H9 (cell line): ENCODE data around the gene CD300A. TPM values are rescaled to one million over a fixed set of nuclear protein-coding genes. Genes with fewer than 3 reads are reported as not detected.
A peak's percentile ranks its signal among the peaks of the same experiment; 100 is the strongest.

Experiments used
- DNase-seq: peaks from one replicate; pipeline ENCODE4 v3.0.0-alpha.2; 2017
- H2AFZ ChIP-seq: one replicate; pipeline ENCODE4 v1.6.1; 2013; ENCODE audit warnings: mild to moderate bottlenecking, low read length, control low read depth, moderate library complexity
- H2AK5ac ChIP-seq: 2 replicates; pipeline ENCODE4 v1.6.1; 2013; ENCODE audit warnings: low read length, control low read depth, mixed read lengths; ENCODE audit not compliant: insufficient read length
- H2BK120ac ChIP-seq: one replicate; pipeline ENCODE4 v1.6.1; 2013; ENCODE audit warnings: low read depth, mild to moderate bottlenecking, low read length, control low read depth, inconsistent platforms; ENCODE audit not compliant: poor library complexity, severe bottlenecking
- H2BK12ac ChIP-seq: 2 replicates; pipeline ENCODE4 v1.6.1; 2013; ENCODE audit warnings: low read length, control low read depth, mixed read lengths, low read depth; ENCODE audit not compliant: insufficient read length
- H2BK15ac ChIP-seq: 2 replicates; pipeline ENCODE4 v1.6.1; 2013; ENCODE audit warnings: low read depth, low read length, control low read depth
- H2BK20ac ChIP-seq: one replicate; pipeline ENCODE4 v1.6.1; 2013; ENCODE audit warnings: low read depth, mild to moderate bottlenecking, low read length, control low read depth, inconsistent platforms; ENCODE audit not compliant: poor library complexity, severe bottlenecking
- H2BK5ac ChIP-seq: 2 replicates; pipeline ENCODE4 v1.6.1; 2013; ENCODE audit warnings: low read length, control low read depth, mixed read lengths; ENCODE audit not compliant: insufficient read length
- H3K14ac ChIP-seq: 2 replicates; pipeline ENCODE4 v1.6.1; 2013; ENCODE audit warnings: low read length, control low read depth; ENCODE audit not compliant: insufficient read depth
- H3K18ac ChIP-seq: 2 replicates; pipeline ENCODE4 v1.6.1; 2013; ENCODE audit warnings: low read depth, mild to moderate bottlenecking, mixed read lengths, low read length, control low read depth; ENCODE audit not compliant: insufficient read length
- H3K23ac ChIP-seq: 2 replicates; pipeline ENCODE4 v1.6.1; 2013; ENCODE audit warnings: low read length, control low read depth, mixed read lengths, low read depth; ENCODE audit not compliant: insufficient read length
- H3K23me2 ChIP-seq: 2 replicates; pipeline ENCODE4 v1.6.1; 2013; ENCODE audit warnings: low read depth, mild to moderate bottlenecking, mixed read lengths, low read length, control low read depth; ENCODE audit not compliant: insufficient read length, poor library complexity, severe bottlenecking
- H3K27ac ChIP-seq: 2 replicates; pipeline ENCODE4 v1.5.1; 2013; ENCODE audit warnings: low read length, control low read depth, mixed read lengths, low read depth; ENCODE audit not compliant: insufficient read length
- H3K27me3 ChIP-seq: 2 replicates; pipeline ENCODE4 v1.6.1; 2013; ENCODE audit warnings: low read length, control low read depth, inconsistent platforms; ENCODE audit not compliant: insufficient read depth
- H3K4ac ChIP-seq: 2 replicates; pipeline ENCODE4 v1.6.1; 2013; ENCODE audit warnings: low read depth, mild to moderate bottlenecking, control low read depth, inconsistent platforms, low read length, moderate library complexity
- H3K4me1 ChIP-seq: 2 replicates; pipeline ENCODE4 v1.6.1; 2013; ENCODE audit warnings: low read length, control low read depth, inconsistent platforms; ENCODE audit not compliant: insufficient read depth
- H3K4me2 ChIP-seq: 2 replicates; pipeline ENCODE4 v1.6.1; 2013; ENCODE audit warnings: low read length, control low read depth, mixed read lengths; ENCODE audit not compliant: insufficient read length, insufficient read depth
- H3K56ac ChIP-seq: 2 replicates; pipeline ENCODE4 v1.6.1; 2013; ENCODE audit warnings: low read depth, mild to moderate bottlenecking, mixed read lengths, low read length, control low read depth; ENCODE audit not compliant: insufficient read length
- H3K79me1 ChIP-seq: 2 replicates; pipeline ENCODE4 v1.6.1; 2013; ENCODE audit warnings: low read depth, mild to moderate bottlenecking, moderate library complexity, low read length, control low read depth, inconsistent platforms; ENCODE audit not compliant: insufficient read depth, poor library complexity, severe bottlenecking
- H3K79me2 ChIP-seq: 2 replicates; pipeline ENCODE4 v1.6.1; 2013; ENCODE audit warnings: low read length, control low read depth, inconsistent platforms; ENCODE audit not compliant: insufficient read depth
- H3K9ac ChIP-seq: 2 replicates; pipeline ENCODE4 v1.6.1; 2013; ENCODE audit warnings: low read length, control low read depth, mixed read lengths; ENCODE audit not compliant: insufficient read length; ENCODE audit errors: extremely low read depth
- H3K9me3 ChIP-seq: one replicate; pipeline ENCODE4 v1.6.1; 2013; ENCODE audit warnings: low read depth, low read length, inconsistent platforms; ENCODE audit not compliant: control insufficient read depth
- H3T11ph ChIP-seq: one replicate; pipeline ENCODE4 v1.6.1; 2013; ENCODE audit warnings: mild to moderate bottlenecking, low read length, control low read depth, inconsistent platforms
- H4K20me1 ChIP-seq: one replicate; pipeline ENCODE4 v1.6.1; 2013; ENCODE audit not compliant: control insufficient read depth, insufficient read length, insufficient read depth
- H4K5ac ChIP-seq: 2 replicates; pipeline ENCODE4 v1.6.1; 2013; ENCODE audit warnings: low read depth, mild to moderate bottlenecking, mixed read lengths, low read length, control low read depth; ENCODE audit not compliant: insufficient read length
- H4K8ac ChIP-seq: replicated peaks from 2 replicates; pipeline ENCODE4 v1.6.1; 2013; ENCODE audit warnings: low read length, control low read depth, mixed read lengths, low read depth; ENCODE audit not compliant: insufficient read length
- H4K91ac ChIP-seq: 2 replicates; pipeline ENCODE4 v1.6.1; 2013; ENCODE audit warnings: low read depth, mild to moderate bottlenecking, moderate library complexity, mixed read lengths, low read length, control low read depth; ENCODE audit not compliant: insufficient read length
- H3K27ac Mint-ChIP-seq, 3 experiments: 2 replicates in 2 of 3; 3 replicates in 1 of 3; pipeline ENCODE4 v1.8.0; 2020 to 2021; ENCODE audit warnings: mixed read lengths in 3 of 3, mild to moderate bottlenecking in 1 of 3, moderate library complexity in 1 of 3
- H3K27me3 Mint-ChIP-seq: 2 replicates; pipeline ENCODE4 v1.8.0; 2021; ENCODE audit warnings: low read depth, mild to moderate bottlenecking, moderate library complexity, mixed read lengths
- H3K36me3 Mint-ChIP-seq, 3 experiments: 2 replicates in 2 of 3; 3 replicates in 1 of 3; pipeline ENCODE4 v1.8.0; 2020 to 2021; ENCODE audit warnings: low read depth in 3 of 3, mixed read lengths in 3 of 3; ENCODE audit not compliant: insufficient read depth in 1 of 3
- H3K4me1 Mint-ChIP-seq, 2 experiments: 2 replicates each; pipeline ENCODE4 v1.8.0; 2020; ENCODE audit warnings: mixed read lengths in 2 of 2
- H3K4me3 Mint-ChIP-seq, 2 experiments: 2 replicates in 1 of 2; 3 replicates in 1 of 2; pipeline ENCODE4 v1.8.0; 2020 to 2021; ENCODE audit warnings: mild to moderate bottlenecking in 2 of 2, mixed read lengths in 2 of 2, moderate library complexity in 1 of 2
- H3K9me3 Mint-ChIP-seq, 2 experiments: 2 replicates in 1 of 2; 3 replicates in 1 of 2; pipeline ENCODE4 v1.8.0; 2020; ENCODE audit warnings: mild to moderate bottlenecking in 2 of 2, mixed read lengths in 2 of 2, moderate library complexity in 1 of 2
- WGBS: extraction: QIAGEN DNeasy Blood & Tissue Kit; methylation state at CpG from one replicate; pipeline ENCODE4 v1.1.7; 2013; ENCODE audit warnings: missing lambda C conversion rate, low lambda C conversion rate, mixed read lengths; ENCODE audit not compliant: insufficient read length; ENCODE audit errors: extremely low coverage; 5-methylcytosine and 5-hydroxymethylcytosine counted together
- total RNA-seq: library from RNA; stranded (reverse); gene quantifications from 2 replicates; pipeline ENCODE4 v1.2.1, GENCODE V29; 2021
- TF ChIP-seq, protein P1 (sequence below): fragments of 200-600 bp; sonication (generic); conservative IDR thresholded peaks from 3 replicates; pipeline ENCODE4 v1.8.0; 2021; ENCODE audit warnings: antibody characterized with exemption, mild to moderate bottlenecking

Gene CD300A
- total RNA-seq, 1 experiment from 2014 or later, result not detected

- no peak overlapping the region; a peak in 1 of 5 replicates for H3K4me3 Mint-ChIP-seq
- TF ChIP-seq, protein P1, sequence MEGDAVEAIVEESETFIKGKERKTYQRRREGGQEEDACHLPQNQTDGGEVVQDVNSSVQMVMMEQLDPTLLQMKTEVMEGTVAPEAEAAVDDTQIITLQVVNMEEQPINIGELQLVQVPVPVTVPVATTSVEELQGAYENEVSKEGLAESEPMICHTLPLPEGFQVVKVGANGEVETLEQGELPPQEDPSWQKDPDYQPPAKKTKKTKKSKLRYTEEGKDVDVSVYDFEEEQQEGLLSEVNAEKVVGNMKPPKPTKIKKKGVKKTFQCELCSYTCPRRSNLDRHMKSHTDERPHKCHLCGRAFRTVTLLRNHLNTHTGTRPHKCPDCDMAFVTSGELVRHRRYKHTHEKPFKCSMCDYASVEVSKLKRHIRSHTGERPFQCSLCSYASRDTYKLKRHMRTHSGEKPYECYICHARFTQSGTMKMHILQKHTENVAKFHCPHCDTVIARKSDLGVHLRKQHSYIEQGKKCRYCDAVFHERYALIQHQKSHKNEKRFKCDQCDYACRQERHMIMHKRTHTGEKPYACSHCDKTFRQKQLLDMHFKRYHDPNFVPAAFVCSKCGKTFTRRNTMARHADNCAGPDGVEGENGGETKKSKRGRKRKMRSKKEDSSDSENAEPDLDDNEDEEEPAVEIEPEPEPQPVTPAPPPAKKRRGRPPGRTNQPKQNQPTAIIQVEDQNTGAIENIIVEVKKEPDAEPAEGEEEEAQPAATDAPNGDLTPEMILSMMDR, result no peak
- no peak overlapping the region; a peak in 1 of 7 replicates for H3K27ac Mint-ChIP-seq
Observed at GRCh38 chr17:74442670-74443515, 23.5 kb upstream of the CD300A start.

More at GRCh38 chr17:74442670-74443515, 23.5 kb upstream of the CD300A start:
- Mint-ChIP-seq H3K27me3 (peaks cover 7% of the 10 kb centered on the region), H3K36me3 (peaks cover 4 to 36% (median 8%) of the 10 kb centered on the region in 3 experiments; a peak in 5 of 7 replicates), H3K9me3 (peaks cover 3 to 4% of the 10 kb centered on the region in 2 experiments; a peak in 3 of 5 replicates), H3K4me1 (peaks cover 19 to 26% of the 10 kb centered on the region in 2 experiments)
- no peaks in the 10 kb centered on the region for H3K79me1 ChIP-seq
- H2BK5ac ChIP-seq, result no peak overlapping the region
- no peak overlapping the region for H2AK5ac ChIP-seq
- H2BK120ac ChIP-seq, result no peak overlapping the region
- DNase-seq, result peak; percentile 69
- H3K4me2 ChIP-seq, result peak overlapping the region; percentile 12
- H3K4ac ChIP-seq, result no peak overlapping the region
- no peak overlapping the region for H3K23ac ChIP-seq
- no peaks in the 10 kb centered on the region; the same call in 1 of the 2 replicates for H3K4me1 ChIP-seq
- no peak overlapping the region for H3K56ac ChIP-seq
- no peak overlapping the region for H4K8ac ChIP-seq
- H3T11ph ChIP-seq, result no peak overlapping the region
- H3K18ac ChIP-seq, result peak overlapping the region; percentile 46
- H4K91ac ChIP-seq, result no peak overlapping the region
- no peak overlapping the region for H2BK15ac ChIP-seq
- H2BK20ac ChIP-seq, result no peak overlapping the region
- H3K27me3 ChIP-seq, result no peaks in the 10 kb centered on the region
- no peaks in the 10 kb centered on the region for H3K9me3 ChIP-seq
- no peaks in the 10 kb centered on the region for H4K20me1 ChIP-seq
- no peak overlapping the region for H3K27ac ChIP-seq
- H3K23me2 ChIP-seq, result no peaks in the 10 kb centered on the region
- no CpG with 5 or more reads among the region's 28 CpGs for WGBS
- H2AFZ ChIP-seq, result no peak overlapping the region
- no peaks in the 10 kb centered on the region for H3K79me2 ChIP-seq
- H3K9ac ChIP-seq, result no peak overlapping the region
- H2BK12ac ChIP-seq, result no peak overlapping the region
- H4K5ac ChIP-seq, result no peak overlapping the region
- no peak overlapping the region for H3K14ac ChIP-seq
